ENCODE measurements around the gene MAT2B. TPM values are rescaled to one million over a fixed set of nuclear protein-coding genes. Genes with fewer than 3 reads are reported as not detected.

Gene MAT2B
- total RNA-seq, 1 experiment from 2014 or later, result 48.4 TPM

DNA sequence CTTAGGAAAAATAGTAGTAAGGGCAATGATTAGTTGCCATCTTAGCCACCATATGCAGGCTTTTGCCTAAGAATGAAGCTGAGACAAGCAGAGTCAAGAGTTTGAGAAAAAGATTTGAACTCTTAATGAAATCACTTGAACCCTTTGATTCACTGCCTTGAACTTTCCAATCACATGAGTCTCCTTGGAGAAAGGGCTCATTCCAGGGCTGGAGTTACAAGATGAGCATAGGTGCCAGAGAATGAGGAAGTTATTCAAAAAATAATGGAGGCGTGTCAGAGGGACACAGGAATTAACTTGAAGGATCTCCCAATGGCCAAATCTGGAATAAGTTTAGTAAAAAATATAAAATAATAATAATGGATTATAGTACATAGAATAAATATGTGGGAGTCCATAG, 35.3 kb downstream of the MAT2B start:
- no peak overlapping the region for H4K8ac ChIP-seq (replicated peaks; ENCODE audit: insufficient read length, low read depth, low read length)
- no peak overlapping the region for H4K91ac ChIP-seq (ENCODE audit: insufficient read length, low read depth, low read length)
- H2BK5ac ChIP-seq (ENCODE audit: insufficient read length, low read length), result no peak overlapping the region
- TF ChIP-seq, protein P1, sequence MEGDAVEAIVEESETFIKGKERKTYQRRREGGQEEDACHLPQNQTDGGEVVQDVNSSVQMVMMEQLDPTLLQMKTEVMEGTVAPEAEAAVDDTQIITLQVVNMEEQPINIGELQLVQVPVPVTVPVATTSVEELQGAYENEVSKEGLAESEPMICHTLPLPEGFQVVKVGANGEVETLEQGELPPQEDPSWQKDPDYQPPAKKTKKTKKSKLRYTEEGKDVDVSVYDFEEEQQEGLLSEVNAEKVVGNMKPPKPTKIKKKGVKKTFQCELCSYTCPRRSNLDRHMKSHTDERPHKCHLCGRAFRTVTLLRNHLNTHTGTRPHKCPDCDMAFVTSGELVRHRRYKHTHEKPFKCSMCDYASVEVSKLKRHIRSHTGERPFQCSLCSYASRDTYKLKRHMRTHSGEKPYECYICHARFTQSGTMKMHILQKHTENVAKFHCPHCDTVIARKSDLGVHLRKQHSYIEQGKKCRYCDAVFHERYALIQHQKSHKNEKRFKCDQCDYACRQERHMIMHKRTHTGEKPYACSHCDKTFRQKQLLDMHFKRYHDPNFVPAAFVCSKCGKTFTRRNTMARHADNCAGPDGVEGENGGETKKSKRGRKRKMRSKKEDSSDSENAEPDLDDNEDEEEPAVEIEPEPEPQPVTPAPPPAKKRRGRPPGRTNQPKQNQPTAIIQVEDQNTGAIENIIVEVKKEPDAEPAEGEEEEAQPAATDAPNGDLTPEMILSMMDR (conservative IDR thresholded peaks at IDR 0.05), result no peak
- H2BK15ac ChIP-seq (ENCODE audit: low read depth, low read length), result no peak overlapping the region
- no peak overlapping the region for H3K4me3 Mint-ChIP-seq
- no peak for DNase-seq
- no peak overlapping the region for H4K5ac ChIP-seq (ENCODE audit: insufficient read length, low read depth, low read length)
- H3K27me3 ChIP-seq (ENCODE audit: insufficient read depth, low read length), result no peaks in the 10 kb centered on the region
- no peak overlapping the region for H3K27ac Mint-ChIP-seq
- H3K79me1 ChIP-seq (ENCODE audit: insufficient read depth, low read depth, low read length, poor library complexity, severe bottlenecking), result no peaks in the 10 kb centered on the region
- no peak overlapping the region for H3K9ac ChIP-seq (ENCODE audit: extremely low read depth, insufficient read length, low read length)
- no peak overlapping the region for H2BK120ac ChIP-seq (ENCODE audit: low read depth, low read length, poor library complexity, severe bottlenecking)
- H3K14ac ChIP-seq (ENCODE audit: insufficient read depth, low read length), result no peak overlapping the region
- H3K18ac ChIP-seq (ENCODE audit: insufficient read length, low read depth, low read length), result no peak overlapping the region
- no peak overlapping the region for H3K23ac ChIP-seq (ENCODE audit: insufficient read length, low read depth, low read length)
- H3K4me2 ChIP-seq (ENCODE audit: insufficient read depth, insufficient read length, low read length), result no peak overlapping the region
- H2BK20ac ChIP-seq (ENCODE audit: low read depth, low read length, poor library complexity, severe bottlenecking), result no peak overlapping the region
- no peaks in the 10 kb centered on the region for H3K79me2 ChIP-seq (ENCODE audit: insufficient read depth, low read length)
- no peak overlapping the region for H3K4ac ChIP-seq (ENCODE audit: low read depth, low read length)
- H3K27ac ChIP-seq (ENCODE audit: insufficient read length, low read depth, low read length), result no peak overlapping the region
- H3K4me1 ChIP-seq (ENCODE audit: insufficient read depth, low read length), result peaks cover 4% of the 10 kb centered on the region; the same call in 1 of the 2 replicates
- no peaks in the 10 kb centered on the region for H3K36me3 Mint-ChIP-seq (ENCODE audit: insufficient read depth in 1 of 3, low read depth in 3 of 3)
- peaks cover 25 to 27% of the 10 kb centered on the region in 2 experiments for H3K4me1 Mint-ChIP-seq
- WGBS (ENCODE audit: extremely low coverage, insufficient read length, low lambda C conversion rate), result no CpG with 5 or more reads among the region's 1 CpG
- H3K56ac ChIP-seq (ENCODE audit: insufficient read length, low read depth, low read length), result no peak overlapping the region
- H3K27me3 Mint-ChIP-seq (ENCODE audit: low read depth), result no peaks in the 10 kb centered on the region
- H2AFZ ChIP-seq (ENCODE audit: low read length), result no peak overlapping the region
- H2BK12ac ChIP-seq (ENCODE audit: insufficient read length, low read depth, low read length), result no peak overlapping the region
- no peak overlapping the region for H2AK5ac ChIP-seq (ENCODE audit: insufficient read length, low read length)
- H4K20me1 ChIP-seq (ENCODE audit: control insufficient read depth, insufficient read depth, insufficient read length), result no peaks in the 10 kb centered on the region
- H3T11ph ChIP-seq (ENCODE audit: low read length), result no peak overlapping the region
- H3K23me2 ChIP-seq (ENCODE audit: insufficient read length, low read depth, low read length, poor library complexity, severe bottlenecking), result no peaks in the 10 kb centered on the region
- peaks cover 0 to 3% of the 10 kb centered on the region in 2 experiments; a peak in 1 of 5 replicates for H3K9me3 Mint-ChIP-seq
- H3K9me3 ChIP-seq (ENCODE audit: control insufficient read depth, low read depth, low read length), result no peaks in the 10 kb centered on the region

Data from H9 (cell line).